GM23338 (cell line): Measurements from ENCODE around the gene TIMM10B. TPM values are rescaled to one million over a fixed set of nuclear protein-coding genes. Genes with fewer than 3 reads are reported as not detected.

Source experiments
- ATAC-seq: fragments of 200-7000 bp; cut with Tn5 transposase; 3 replicates; pipeline ENCODE4 v1.9.1; 2020
- DNase-seq: peaks from one replicate; pipeline ENCODE4 v3.0.0-alpha.2; 2015; ENCODE audit warnings: low spot score
- H2AFZ ChIP-seq: fragments of 200-600 bp; sonication (generic); 2 replicates; pipeline ENCODE4 v1.8.0; 2016; ENCODE audit warnings: antibody characterized with exemption, mild to moderate bottlenecking, moderate library complexity
- H3F3A ChIP-seq: fragments of 200-600 bp; sonication (generic); replicated peaks from 2 replicates; pipeline ENCODE4 v1.8.0; 2017; ENCODE audit warnings: antibody characterized with exemption, mixed run types, low read depth
- H3K27ac ChIP-seq: fragments of 200-600 bp; sonication (generic); 2 replicates; pipeline ENCODE4 v1.6.1; 2016; ENCODE audit warnings: low read depth
- H3K27me3 ChIP-seq: fragments of 200-600 bp; sonication (generic); 2 replicates; pipeline ENCODE4 v1.8.0; 2016; ENCODE audit warnings: mild to moderate bottlenecking, mixed run types, moderate library complexity; ENCODE audit not compliant: insufficient read depth
- H3K36me3 ChIP-seq: fragments of 200-600 bp; sonication (generic); 2 replicates; pipeline ENCODE4 v1.8.0; 2016; ENCODE audit warnings: mild to moderate bottlenecking; ENCODE audit not compliant: insufficient read depth
- H3K4me1 ChIP-seq: fragments of 200-600 bp; sonication (generic); 2 replicates; pipeline ENCODE4 v1.8.0; 2016; ENCODE audit warnings: mild to moderate bottlenecking, moderate library complexity; ENCODE audit not compliant: insufficient read depth
- H3K4me2 ChIP-seq: fragments of 200-600 bp; sonication (generic); 2 replicates; pipeline ENCODE4 v1.7.1; 2017; ENCODE audit warnings: mixed run types
- H3K4me3 ChIP-seq: fragments of 200-600 bp; sonication (generic); 2 replicates; pipeline ENCODE4 v1.6.1; 2016; ENCODE audit warnings: mixed run types
- H3K79me2 ChIP-seq: fragments of 200-600 bp; sonication (generic); replicated peaks from 2 replicates; pipeline ENCODE4 v1.8.0; 2017; ENCODE audit warnings: mild to moderate bottlenecking; ENCODE audit not compliant: insufficient read depth
- H3K9me2 ChIP-seq: fragments of 200-600 bp; sonication (generic); 2 replicates; pipeline ENCODE4 v1.8.0; 2017; ENCODE audit not compliant: insufficient read depth
- H4K20me1 ChIP-seq: fragments of 200-600 bp; sonication (generic); replicated peaks from 2 replicates; pipeline ENCODE4 v1.8.0; 2017; ENCODE audit warnings: mild to moderate bottlenecking; ENCODE audit not compliant: insufficient read depth
- H3K27ac Mint-ChIP-seq: 2 replicates; pipeline ENCODE4 v1.8.0; 2020; ENCODE audit warnings: inconsistent platforms, mild to moderate bottlenecking, moderate library complexity, mixed read lengths
- H3K27me3 Mint-ChIP-seq: 3 replicates; pipeline ENCODE4 v1.8.0; 2022; ENCODE audit warnings: low read depth, mild to moderate bottlenecking, moderate library complexity, mixed read lengths, inconsistent platforms; ENCODE audit not compliant: insufficient read depth, poor library complexity
- H3K36me3 Mint-ChIP-seq: 3 replicates; pipeline ENCODE4 v1.8.0; 2021; ENCODE audit warnings: low read depth, mild to moderate bottlenecking, inconsistent platforms, moderate library complexity, mixed read lengths
- H3K4me1 Mint-ChIP-seq: 3 replicates; pipeline ENCODE4 v1.8.0; 2020; ENCODE audit warnings: mild to moderate bottlenecking, inconsistent platforms, mixed read lengths
- H3K4me3 Mint-ChIP-seq: 3 replicates; pipeline ENCODE4 v1.8.0; 2021; ENCODE audit warnings: moderate library complexity, mild to moderate bottlenecking, inconsistent platforms, mixed read lengths
- H3K9me3 Mint-ChIP-seq: 3 replicates; pipeline ENCODE4 v1.8.0; 2020; ENCODE audit warnings: moderate library complexity, mild to moderate bottlenecking, inconsistent platforms, mixed read lengths
- EZH2 ChIP-seq: fragments of 200-600 bp; sonication (generic); IDR thresholded peaks from one replicate; pipeline ENCODE4 v1.8.0; 2017; ENCODE audit warnings: antibody characterized with exemption, mild to moderate bottlenecking, low read depth; ENCODE audit not compliant: unreplicated experiment
- POLR2AphosphoS5 ChIP-seq: IDR thresholded peaks from 2 replicates; pipeline ENCODE4 v1.6.1; 2016; ENCODE audit warnings: antibody characterized with exemption, low read depth
- REST ChIP-seq: IDR thresholded peaks from one replicate; pipeline ENCODE4 v1.6.1; 2018; ENCODE audit warnings: antibody characterized with exemption; ENCODE audit not compliant: unreplicated experiment
- ZNF331 ChIP-seq: fragments of 250-450 bp; sonication (Bioruptor Pico); IDR thresholded peaks from 2 replicates; pipeline ENCODE4 v1.5.0; 2020; ENCODE audit warnings: low read depth, mild to moderate bottlenecking, moderate library complexity
- ZNF462 ChIP-seq: fragments of 250-450 bp; sonication (Bioruptor Pico); IDR thresholded peaks from 2 replicates; pipeline ENCODE4 v1.5.0; 2020; ENCODE audit warnings: mild to moderate bottlenecking, moderate library complexity
- polyA plus RNA-seq: library from polyadenylated mRNA; unstranded; fragments of >200 nt; fragmentation: Nextera tagmentation; extraction: Ambion mirVana; gene quantifications from 2 replicates; pipeline ENCODE4 v1.2.1, GENCODE V29; 2016
- total RNA-seq: library from RNA; depleted of rRNA; stranded (reverse); fragments of >200 nt; shearing (Covaris generic); gene quantifications from 2 replicates; pipeline ENCODE4 v1.2.3, GENCODE V29; 2014

TIMM10B gene
- total and polyA plus RNA-seq, 2 experiments from 2014 or later = 30.8 to 54.2 TPM

GRCh38 chr11:6431861-6432260 is 49.4 kb upstream of the TIMM10B start:
- Histone ChIP-seq H3K4me3 (no peak overlapping the region), H3K27ac (no peak overlapping the region), H3K27me3 (no peaks in the 10 kb centered on the region), H3K36me3 (no peaks in the 10 kb centered on the region), H3F3A (no peaks in the 10 kb centered on the region), H3K9me2 (no peaks in the 10 kb centered on the region), H3K4me1 (no peaks in the 10 kb centered on the region; the same call in 1 of the 2 replicates), H3K79me2 (no peaks in the 10 kb centered on the region), H2AFZ (no peak overlapping the region), H4K20me1 (no peaks in the 10 kb centered on the region), H3K4me2 (no peak overlapping the region)
- no peak for TF ChIP-seq POLR2AphosphoS5
- TF ChIP-seq ZNF331 (CRISPR knock-in tag) = no peak
- TF ChIP-seq EZH2 = no peak
- TF ChIP-seq ZNF462 (CRISPR knock-in tag) = no peak
- TF ChIP-seq REST = no peak
- Mint-ChIP-seq H3K4me3 (no peak overlapping the region), H3K9me3 (no peaks in the 10 kb centered on the region), H3K4me1 (peaks cover 11% of the 10 kb centered on the region), H3K27ac (no peak overlapping the region), H3K27me3 (peaks cover 9% of the 10 kb centered on the region), H3K36me3 (no peaks in the 10 kb centered on the region)
- ATAC-seq = no peak
- DNase-seq = no peak
